ENCODE data around the gene CBARP.

CBARP gene

GRCh38 chr19:1254081-1254527 lies 16.3 kb upstream of the CBARP start:
- Histone ChIP-seq H3K79me2 (ENCODE audit: insufficient read depth, low read length) (peaks cover 27% of the 10 kb centered on the region), H3K9me2 (replicated peaks; ENCODE audit: insufficient read depth, low read length) (no peaks in the 10 kb centered on the region), H3K4me2 (ENCODE audit: low read depth, low read length, poor library complexity, severe bottlenecking) (no peak overlapping the region), H4K20me1 (ENCODE audit: low read depth, low read length) (no peaks in the 10 kb centered on the region), H3K27ac (ENCODE audit: low read depth, low read length) (no peak overlapping the region), H3K4me3 (ENCODE audit: insufficient read depth, low read length, poor library complexity, severe bottlenecking) (no peak overlapping the region), H3F3A (ENCODE audit: insufficient read depth) (peaks cover 31% of the 10 kb centered on the region), H3K36me3 (ENCODE audit: low read length) (no peaks in the 10 kb centered on the region), H3K9ac (ENCODE audit: low read length) (no peak overlapping the region), H3K27me3 (ENCODE audit: low read length) (no peaks in the 10 kb centered on the region), H2AFZ (ENCODE audit: low read depth, low read length, severe bottlenecking) (no peak overlapping the region), H3K9me3 (ENCODE audit: insufficient read depth, low read length) (no peaks in the 10 kb centered on the region)
- TF ChIP-seq CTCF (IDR thresholded peaks at IDR 0.05; ENCODE audit: insufficient read depth, low read length, poor library complexity, severe bottlenecking) (no peak), EZH2phosphoT487 (conservative IDR thresholded peaks at IDR 0.05; ENCODE audit: low read length) (no peak)

- no peak overlapping the region for H2AFZ ChIP-seq (ENCODE audit: low read depth, low read length, severe bottlenecking)
- H3K79me2 ChIP-seq (ENCODE audit: insufficient read depth, low read length) = peaks cover 27% of the 10 kb centered on the region
- no peak overlapping the region for H3K4me3 ChIP-seq (ENCODE audit: insufficient read depth, low read length, poor library complexity, severe bottlenecking)
- no peaks in the 10 kb centered on the region for H3K36me3 ChIP-seq (ENCODE audit: low read length)
- TF ChIP-seq EZH2phosphoT487 (conservative IDR thresholded peaks at IDR 0.05; ENCODE audit: low read length) = no peak
- no peak for TF ChIP-seq CTCF (IDR thresholded peaks at IDR 0.05; ENCODE audit: insufficient read depth, low read length, poor library complexity, severe bottlenecking)
- no peaks in the 10 kb centered on the region for H3K9me3 ChIP-seq (ENCODE audit: insufficient read depth, low read length)
- H4K20me1 ChIP-seq (ENCODE audit: low read depth, low read length) = no peaks in the 10 kb centered on the region
- peaks cover 26% of the 10 kb centered on the region for H3F3A ChIP-seq (ENCODE audit: insufficient read depth)
- H3K9me2 ChIP-seq (replicated peaks; ENCODE audit: insufficient read depth, low read length) = no peaks in the 10 kb centered on the region
- H3K9ac ChIP-seq (ENCODE audit: low read length) = peak overlapping the region; percentile 15; the same call in 1 of the 2 replicates
- no peaks in the 10 kb centered on the region for H3K27me3 ChIP-seq (ENCODE audit: low read length)
- no peak overlapping the region for H3K4me2 ChIP-seq (ENCODE audit: low read depth, low read length, poor library complexity, severe bottlenecking)
- H3K27ac ChIP-seq (ENCODE audit: low read depth, low read length) = peak overlapping the region; percentile 92
Observed at GRCh38 chr19:1253514-1254080, 15.8 kb upstream of the CBARP start.

- Histone ChIP-seq H3K27ac (ENCODE audit: low read depth, low read length) (peak overlapping the region; percentile 92), H3K9me3 (ENCODE audit: insufficient read depth, low read length) (no peaks in the 10 kb centered on the region), H2AFZ (ENCODE audit: low read depth, low read length, severe bottlenecking) (no peak overlapping the region), H4K20me1 (ENCODE audit: low read depth, low read length) (no peaks in the 10 kb centered on the region), H3K4me2 (ENCODE audit: low read depth, low read length, poor library complexity, severe bottlenecking) (peak overlapping the region; percentile 85), H3F3A (ENCODE audit: insufficient read depth) (peaks cover 21% of the 10 kb centered on the region), H3K9me2 (replicated peaks; ENCODE audit: insufficient read depth, low read length) (no peaks in the 10 kb centered on the region), H3K27me3 (ENCODE audit: low read length) (no peaks in the 10 kb centered on the region), H3K9ac (ENCODE audit: low read length) (peak overlapping the region; percentile 98), H3K36me3 (ENCODE audit: low read length) (no peaks in the 10 kb centered on the region), H3K4me3 (ENCODE audit: insufficient read depth, low read length, poor library complexity, severe bottlenecking) (peak overlapping the region; percentile 99), H3K79me2 (ENCODE audit: insufficient read depth, low read length) (peaks cover 27% of the 10 kb centered on the region)
- TF ChIP-seq EZH2phosphoT487 (conservative IDR thresholded peaks at IDR 0.05; ENCODE audit: low read length) = no peak
- no peak for TF ChIP-seq CTCF (IDR thresholded peaks at IDR 0.05; ENCODE audit: insufficient read depth, low read length, poor library complexity, severe bottlenecking)
Observed at GRCh38 chr19:1252821-1253513, 15.2 kb upstream of the CBARP start.

All from SU-DHL-6 (cell line).